H1 (cell line): Measurements from ENCODE around the gene RNPS1. TPM values are rescaled to one million over a fixed set of nuclear protein-coding genes. Genes with fewer than 3 reads are reported as not detected.

ENCODE experiments used
- CTBP2 ChIP-seq: IDR thresholded peaks from 2 replicates; pipeline ENCODE4 v1.7.0; 2011; ENCODE audit warnings: borderline replicate concordance, mild to moderate bottlenecking, moderate library complexity, mixed read lengths, low read length; ENCODE audit not compliant: insufficient read depth, insufficient read length
- EP300 ChIP-seq, 2 experiments: IDR thresholded peaks; 1 replicate in 1 of 2; 2 replicates in 1 of 2; pipeline ENCODE4 v1.6.1; 2011 to 2012; ENCODE audit warnings: low read depth in 2 of 2, low read length in 2 of 2, mild to moderate bottlenecking in 2 of 2, borderline replicate concordance in 1 of 2, inconsistent platforms in 1 of 2, moderate library complexity in 1 of 2
- SIX5 ChIP-seq: IDR thresholded peaks from 2 replicates; pipeline ENCODE4 v1.6.1; 2011; ENCODE audit warnings: mild to moderate bottlenecking, low read depth, low read length
- TAF1 ChIP-seq: IDR thresholded peaks from 2 replicates; pipeline ENCODE4 v1.6.1; 2011; ENCODE audit warnings: mild to moderate bottlenecking, low read depth, low read length
- polyA plus RNA-seq, 7 experiments: library from polyadenylated mRNA; depleted of rRNA in 3 of 7; stranded (reverse) in 5 of 7; unstranded in 2 of 7; fragments of >200 nt in 5 of 7; fragments of 200-250 nt in 2 of 7; gene quantifications; 1 replicate in 5 of 7; 2 replicates in 1 of 7; 4 replicates in 1 of 7; pipeline versions ENCODE4 v1.2.1 to v1.2.3, GENCODE V29; 2011 to 2013; ENCODE audit warnings: missing spikeins in 2 of 7, mixed read lengths in 2 of 7
- total RNA-seq: library from RNA; stranded (reverse); fragmentation: NEBNext Ultra II Directional; extraction: Animal tissue kit (Norgen Biotek cat#: 25700); gene quantifications from 2 replicates; pipeline ENCODE4 v1.2.1, GENCODE V29; 2021
- TF ChIP-seq, protein P1 (sequence below): fragments of 300-600 bp; sonication (generic); IDR thresholded peaks from 2 replicates; pipeline ENCODE4 v1.7.1; 2012; ENCODE audit warnings: low read length, moderate library complexity, mild to moderate bottlenecking, inconsistent platforms; ENCODE audit not compliant: insufficient replicate concordance

RNPS1 gene
- total and polyA plus RNA-seq, 2 of the 8 experiments (the other 6 are each of a cell fraction or from before 2014, with no cell fraction given): 330 to 350 TPM

- TF ChIP-seq, protein P1, sequence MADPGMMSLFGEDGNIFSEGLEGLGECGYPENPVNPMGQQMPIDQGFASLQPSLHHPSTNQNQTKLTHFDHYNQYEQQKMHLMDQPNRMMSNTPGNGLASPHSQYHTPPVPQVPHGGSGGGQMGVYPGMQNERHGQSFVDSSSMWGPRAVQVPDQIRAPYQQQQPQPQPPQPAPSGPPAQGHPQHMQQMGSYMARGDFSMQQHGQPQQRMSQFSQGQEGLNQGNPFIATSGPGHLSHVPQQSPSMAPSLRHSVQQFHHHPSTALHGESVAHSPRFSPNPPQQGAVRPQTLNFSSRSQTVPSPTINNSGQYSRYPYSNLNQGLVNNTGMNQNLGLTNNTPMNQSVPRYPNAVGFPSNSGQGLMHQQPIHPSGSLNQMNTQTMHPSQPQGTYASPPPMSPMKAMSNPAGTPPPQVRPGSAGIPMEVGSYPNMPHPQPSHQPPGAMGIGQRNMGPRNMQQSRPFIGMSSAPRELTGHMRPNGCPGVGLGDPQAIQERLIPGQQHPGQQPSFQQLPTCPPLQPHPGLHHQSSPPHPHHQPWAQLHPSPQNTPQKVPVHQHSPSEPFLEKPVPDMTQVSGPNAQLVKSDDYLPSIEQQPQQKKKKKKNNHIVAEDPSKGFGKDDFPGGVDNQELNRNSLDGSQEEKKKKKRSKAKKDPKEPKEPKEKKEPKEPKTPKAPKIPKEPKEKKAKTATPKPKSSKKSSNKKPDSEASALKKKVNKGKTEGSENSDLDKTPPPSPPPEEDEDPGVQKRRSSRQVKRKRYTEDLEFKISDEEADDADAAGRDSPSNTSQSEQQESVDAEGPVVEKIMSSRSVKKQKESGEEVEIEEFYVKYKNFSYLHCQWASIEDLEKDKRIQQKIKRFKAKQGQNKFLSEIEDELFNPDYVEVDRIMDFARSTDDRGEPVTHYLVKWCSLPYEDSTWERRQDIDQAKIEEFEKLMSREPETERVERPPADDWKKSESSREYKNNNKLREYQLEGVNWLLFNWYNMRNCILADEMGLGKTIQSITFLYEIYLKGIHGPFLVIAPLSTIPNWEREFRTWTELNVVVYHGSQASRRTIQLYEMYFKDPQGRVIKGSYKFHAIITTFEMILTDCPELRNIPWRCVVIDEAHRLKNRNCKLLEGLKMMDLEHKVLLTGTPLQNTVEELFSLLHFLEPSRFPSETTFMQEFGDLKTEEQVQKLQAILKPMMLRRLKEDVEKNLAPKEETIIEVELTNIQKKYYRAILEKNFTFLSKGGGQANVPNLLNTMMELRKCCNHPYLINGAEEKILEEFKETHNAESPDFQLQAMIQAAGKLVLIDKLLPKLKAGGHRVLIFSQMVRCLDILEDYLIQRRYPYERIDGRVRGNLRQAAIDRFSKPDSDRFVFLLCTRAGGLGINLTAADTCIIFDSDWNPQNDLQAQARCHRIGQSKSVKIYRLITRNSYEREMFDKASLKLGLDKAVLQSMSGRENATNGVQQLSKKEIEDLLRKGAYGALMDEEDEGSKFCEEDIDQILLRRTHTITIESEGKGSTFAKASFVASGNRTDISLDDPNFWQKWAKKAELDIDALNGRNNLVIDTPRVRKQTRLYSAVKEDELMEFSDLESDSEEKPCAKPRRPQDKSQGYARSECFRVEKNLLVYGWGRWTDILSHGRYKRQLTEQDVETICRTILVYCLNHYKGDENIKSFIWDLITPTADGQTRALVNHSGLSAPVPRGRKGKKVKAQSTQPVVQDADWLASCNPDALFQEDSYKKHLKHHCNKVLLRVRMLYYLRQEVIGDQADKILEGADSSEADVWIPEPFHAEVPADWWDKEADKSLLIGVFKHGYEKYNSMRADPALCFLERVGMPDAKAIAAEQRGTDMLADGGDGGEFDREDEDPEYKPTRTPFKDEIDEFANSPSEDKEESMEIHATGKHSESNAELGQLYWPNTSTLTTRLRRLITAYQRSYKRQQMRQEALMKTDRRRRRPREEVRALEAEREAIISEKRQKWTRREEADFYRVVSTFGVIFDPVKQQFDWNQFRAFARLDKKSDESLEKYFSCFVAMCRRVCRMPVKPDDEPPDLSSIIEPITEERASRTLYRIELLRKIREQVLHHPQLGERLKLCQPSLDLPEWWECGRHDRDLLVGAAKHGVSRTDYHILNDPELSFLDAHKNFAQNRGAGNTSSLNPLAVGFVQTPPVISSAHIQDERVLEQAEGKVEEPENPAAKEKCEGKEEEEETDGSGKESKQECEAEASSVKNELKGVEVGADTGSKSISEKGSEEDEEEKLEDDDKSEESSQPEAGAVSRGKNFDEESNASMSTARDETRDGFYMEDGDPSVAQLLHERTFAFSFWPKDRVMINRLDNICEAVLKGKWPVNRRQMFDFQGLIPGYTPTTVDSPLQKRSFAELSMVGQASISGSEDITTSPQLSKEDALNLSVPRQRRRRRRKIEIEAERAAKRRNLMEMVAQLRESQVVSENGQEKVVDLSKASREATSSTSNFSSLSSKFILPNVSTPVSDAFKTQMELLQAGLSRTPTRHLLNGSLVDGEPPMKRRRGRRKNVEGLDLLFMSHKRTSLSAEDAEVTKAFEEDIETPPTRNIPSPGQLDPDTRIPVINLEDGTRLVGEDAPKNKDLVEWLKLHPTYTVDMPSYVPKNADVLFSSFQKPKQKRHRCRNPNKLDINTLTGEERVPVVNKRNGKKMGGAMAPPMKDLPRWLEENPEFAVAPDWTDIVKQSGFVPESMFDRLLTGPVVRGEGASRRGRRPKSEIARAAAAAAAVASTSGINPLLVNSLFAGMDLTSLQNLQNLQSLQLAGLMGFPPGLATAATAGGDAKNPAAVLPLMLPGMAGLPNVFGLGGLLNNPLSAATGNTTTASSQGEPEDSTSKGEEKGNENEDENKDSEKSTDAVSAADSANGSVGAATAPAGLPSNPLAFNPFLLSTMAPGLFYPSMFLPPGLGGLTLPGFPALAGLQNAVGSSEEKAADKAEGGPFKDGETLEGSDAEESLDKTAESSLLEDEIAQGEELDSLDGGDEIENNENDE: no peak
- TF ChIP-seq CTBP2 (no peak), SIX5 (no peak), EP300 (IDR thresholded peaks at IDR 0.05; ENCODE audit: borderline replicate concordance in 1 of 2, low read depth in 2 of 2, low read length in 2 of 2) (no peak), TAF1 (no peak)
- TF ChIP-seq, all 59 proteins: peak for 0
Observed at GRCh38 chr16:2308089-2308962, 40.4 kb upstream of the RNPS1 start (continued).
